NB4 (cell line): ENCODE measurements around the gene RSRC1.

Experiments
- DNase-seq: peaks from one replicate; pipeline ENCODE4 v3.0.0; 2010; ENCODE audit warnings: low read depth
- H3K4me3 ChIP-seq: one replicate; pipeline ENCODE4 v1.5.1; 2011; ENCODE audit warnings: mild to moderate bottlenecking, low read depth, low read length, moderate library complexity
- CTCF ChIP-seq: IDR thresholded peaks from one replicate; pipeline ENCODE4 v1.5.1; 2012; ENCODE audit warnings: low read depth, low read length
- MAX ChIP-seq: IDR thresholded peaks from 2 replicates; pipeline ENCODE4 v1.6.1; 2011; ENCODE audit warnings: low read depth, low read length
- MYC ChIP-seq: IDR thresholded peaks from 2 replicates; pipeline ENCODE4 v1.6.1; 2011; ENCODE audit warnings: low read depth, low read length
- POLR2A ChIP-seq: IDR thresholded peaks from 2 replicates; pipeline ENCODE4 v1.6.1; 2011; ENCODE audit warnings: mild to moderate bottlenecking; ENCODE audit not compliant: insufficient read length; ENCODE audit errors: extremely low read depth

Gene RSRC1

GRCh38 chr3:158103081-158103886, 6.6 kb upstream of the RSRC1 start:
- no peak for DNase-seq
- TF ChIP-seq CTCF (no peak), MAX (no peak), MYC (no peak), POLR2A (no peak)
- H3K4me3 ChIP-seq, result no peak overlapping the region

- TF ChIP-seq CTCF (no peak), POLR2A (no peak), MYC (no peak), MAX (no peak)
- H3K4me3 ChIP-seq, result no peak overlapping the region
- no peak for DNase-seq
Observed at GRCh38 chr3:158103887-158104327, 6.0 kb upstream of the RSRC1 start.

- no peak overlapping the region for H3K4me3 ChIP-seq
- DNase-seq, result no peak
Observed at GRCh38 chr3:158104431-158104921, 5.4 kb upstream of the RSRC1 start.

GRCh38 chr3:158105119-158105709, 4.7 kb upstream of the RSRC1 start:
- TF ChIP-seq MYC (no peak), MAX (no peak), POLR2A (no peak)
- no peak for DNase-seq
- H3K4me3 ChIP-seq, result peak overlapping the region; percentile 36

More at GRCh38 chr3:158104431-158104921, 5.4 kb upstream of the RSRC1 start:
- TF ChIP-seq MYC (no peak), POLR2A (no peak), CTCF (no peak), MAX (no peak)

GRCh38 chr3:158105710-158106253, 4.1 kb upstream of the RSRC1 start:
- TF ChIP-seq CTCF (no peak), MAX (no peak), MYC (no peak)
- DNase-seq, result peak; percentile 62
- peak overlapping the region; percentile 58 for H3K4me3 ChIP-seq
